CD4-positive, alpha-beta T cell (primary cell): ENCODE data around the gene MCEMP1. TPM values are rescaled to one million over a fixed set of nuclear protein-coding genes. Genes with fewer than 3 reads are reported as not detected.

Experiments used
- ATAC-seq: fragments of 200-7000 bp; cut with Tn5 transposase; one replicate; pipeline ENCODE4 v1.10.0; 2022; ENCODE audit warnings: mild to moderate bottlenecking; ENCODE audit not compliant: poor library complexity
- CTCF ChIA-PET: fragments of 350-600 bp; sonication (Branson Sonifier 250); formaldehyde crosslinking; loops from one replicate; lab custom pipeline; 2021; ENCODE audit warnings: antibody characterized with exemption, inconsistent platforms; lab: Charles Lee
- POLR2A ChIA-PET: fragments of 350-600 bp; sonication (Branson Sonifier 250); formaldehyde crosslinking; loops from one replicate; lab custom pipeline; 2021; ENCODE audit warnings: antibody characterized with exemption, inconsistent platforms; lab: Charles Lee
- DNase-seq, 14 experiments: peaks; one replicate each; pipeline ENCODE4 v3.0.0-alpha.2; 2013 to 2020; ENCODE audit warnings: mixed read lengths in 2 of 14
- H3K27ac ChIP-seq, 2 donors: one replicate each; pipeline versions ENCODE4 v1.5.1 to v1.7.0; 2013; ENCODE audit warnings: low read length in 2 of 2, low read depth in 1 of 2, mild to moderate bottlenecking in 1 of 2
- H3K27me3 ChIP-seq, 2 experiments: 1 replicate in 1 of 2; 2 replicates in 1 of 2; pipeline versions ENCODE4 v1.6.1 to v1.7.0; 2013; ENCODE audit warnings: low read length in 2 of 2, control low read depth in 1 of 2, mild to moderate bottlenecking in 1 of 2, moderate library complexity in 1 of 2; ENCODE audit not compliant: insufficient read depth in 2 of 2, control insufficient read depth in 1 of 2
- H3K36me3 ChIP-seq: one replicate; pipeline ENCODE4 v1.6.1; 2013; ENCODE audit warnings: low read length, control low read depth; ENCODE audit not compliant: insufficient read depth
- H3K4me1 ChIP-seq: one replicate; pipeline ENCODE4 v1.6.1; 2013; ENCODE audit warnings: low read length, control low read depth; ENCODE audit not compliant: insufficient read depth
- H3K4me3 ChIP-seq: one replicate; pipeline ENCODE4 v1.5.1; 2013; ENCODE audit warnings: mild to moderate bottlenecking, low read length, moderate library complexity
- H3K9me3 ChIP-seq, 2 experiments: 1 replicate in 1 of 2; 2 replicates in 1 of 2; pipeline versions ENCODE4 v1.6.1 to v1.7.0; 2013; ENCODE audit warnings: low read length in 2 of 2, mild to moderate bottlenecking in 2 of 2, control low read depth in 1 of 2, moderate library complexity in 1 of 2; ENCODE audit not compliant: control insufficient read depth in 1 of 2, insufficient read depth in 1 of 2
- H3K27ac Mint-ChIP-seq: one replicate; pipeline ENCODE4 v1.8.0; 2020; ENCODE audit warnings: mixed read lengths
- H3K27me3 Mint-ChIP-seq: one replicate; pipeline ENCODE4 v1.8.0; 2021; ENCODE audit warnings: mixed read lengths
- H3K36me3 Mint-ChIP-seq: one replicate; pipeline ENCODE4 v1.8.0; 2021; ENCODE audit warnings: low read depth, mixed read lengths
- H3K4me1 Mint-ChIP-seq: one replicate; pipeline ENCODE4 v1.8.0; 2021; ENCODE audit warnings: low read depth, mixed read lengths
- H3K4me3 Mint-ChIP-seq: one replicate; pipeline ENCODE4 v1.8.0; 2020; ENCODE audit warnings: mild to moderate bottlenecking, mixed read lengths
- H3K9me3 Mint-ChIP-seq: one replicate; pipeline ENCODE4 v1.8.0; 2020; ENCODE audit warnings: mixed read lengths
- CTCF ChIP-seq: fragments of 200-600 bp; IDR thresholded peaks from one replicate; pipeline ENCODE4 v1.8.0; 2022; ENCODE audit warnings: antibody characterized with exemption, mild to moderate bottlenecking
- intact Hi-C, 2 experiments: fragments of 100-400 bp; cut with DNase I in 1 of 2; cut with micrococcal nuclease in 1 of 2; formaldehyde crosslinking; loops; one replicate each; pipeline versions ENCODE4 v1.15.1 to v1.9.0; 2023 to 2025; cut with DNase I, micrococcal nuclease
- total RNA-seq, 174 experiments: library from RNA in 2 of 174; stranded (reverse) in 2 of 174; gene quantifications; one replicate each; pipeline ENCODE4 v1.2.3 and lab custom pipeline; 2021 to 2026

Gene MCEMP1
- total RNA-seq, 2 experiments from 2014 or later, result 0.38 TPM; not detected in 1

GRCh38 chr19:7698583-7698982 lies 21.7 kb downstream of the MCEMP1 start:
- TF ChIP-seq CTCF, result no peak
- no peak for DNase-seq
- no peaks in the 10 kb centered on the region for H3K36me3 Mint-ChIP-seq
- H3K27me3 Mint-ChIP-seq, result peaks cover 15% of the 10 kb centered on the region
- H3K4me3 Mint-ChIP-seq, result no peak overlapping the region
- CTCF ChIA-PET, result interaction anchor here (1.2 kb wide), 1 partner anchor 18 kb away, joined by 4 read pairs; the partner anchor contains the start of gene TRAPPC5
- H3K9me3 Mint-ChIP-seq, result no peaks in the 10 kb centered on the region
- Histone ChIP-seq H3K36me3 (no peaks in the 10 kb centered on the region), H3K9me3 (no peaks in the 10 kb centered on the region), H3K27ac (no peak overlapping the region), H3K4me1 (peaks cover 16% of the 10 kb centered on the region), H3K27me3 (peaks cover 0 to 8% of the 10 kb centered on the region in 2 experiments), H3K4me3 (no peak overlapping the region)
- H3K27ac Mint-ChIP-seq, result no peak overlapping the region
- H3K4me1 Mint-ChIP-seq, result peaks cover 16% of the 10 kb centered on the region
- ATAC-seq, result no peak
- intact Hi-C loops, result no loop called here
- POLR2A ChIA-PET, result no interaction called here

- Mint-ChIP-seq H3K4me1 (peaks cover 16% of the 10 kb centered on the region), H3K27me3 (peaks cover 15% of the 10 kb centered on the region), H3K9me3 (no peaks in the 10 kb centered on the region), H3K4me3 (no peak overlapping the region), H3K27ac (no peak overlapping the region), H3K36me3 (no peaks in the 10 kb centered on the region)
- Histone ChIP-seq H3K27ac (no peak overlapping the region), H3K36me3 (no peaks in the 10 kb centered on the region), H3K4me3 (no peak overlapping the region), H3K4me1 (peaks cover 19% of the 10 kb centered on the region), H3K27me3 (peaks cover 0 to 8% of the 10 kb centered on the region in 2 experiments), H3K9me3 (no peaks in the 10 kb centered on the region)
- TF ChIP-seq CTCF, result no peak
- DNase-seq (no peak), ATAC-seq (no peak)
- ChIA-PET CTCF (interaction anchor here (1.2 kb wide), 1 partner anchor 18 kb away, joined by 4 read pairs; the partner anchor contains the start of gene TRAPPC5), POLR2A (no interaction called here)
- intact Hi-C loops, result no loop called here
Measured at GRCh38 chr19:7699003-7699402, 22.1 kb downstream of the MCEMP1 start.

GRCh38 chr19:7699417-7700401 lies 22.8 kb downstream of the MCEMP1 start:
- peaks cover 15% of the 10 kb centered on the region for H3K27me3 Mint-ChIP-seq
- CTCF ChIA-PET, result interaction anchor here (1.2 kb wide), 1 partner anchor 19 kb away, joined by 4 read pairs; the partner anchor contains the start of gene TRAPPC5
- peak in 2 of 14 experiments; percentile 34 to 44 for DNase-seq
- intact Hi-C loops, result no loop called here
- Histone ChIP-seq H3K27ac (no peak overlapping the region), H3K36me3 (no peaks in the 10 kb centered on the region), H3K27me3 (peaks cover 0 to 8% of the 10 kb centered on the region in 2 experiments), H3K9me3 (no peaks in the 10 kb centered on the region), H3K4me3 (no peak overlapping the region), H3K4me1 (peaks cover 19% of the 10 kb centered on the region)
- ATAC-seq, result no peak
- no peak overlapping the region for H3K27ac Mint-ChIP-seq
- no peaks in the 10 kb centered on the region for H3K9me3 Mint-ChIP-seq
- no peak overlapping the region for H3K4me3 Mint-ChIP-seq
- POLR2A ChIA-PET, result no interaction called here
- peaks cover 19% of the 10 kb centered on the region for H3K4me1 Mint-ChIP-seq
- no peaks in the 10 kb centered on the region for H3K36me3 Mint-ChIP-seq
- no peak for TF ChIP-seq CTCF
